Measurements from ENCODE around the gene WASF3.

The WASF3 gene

DNA sequence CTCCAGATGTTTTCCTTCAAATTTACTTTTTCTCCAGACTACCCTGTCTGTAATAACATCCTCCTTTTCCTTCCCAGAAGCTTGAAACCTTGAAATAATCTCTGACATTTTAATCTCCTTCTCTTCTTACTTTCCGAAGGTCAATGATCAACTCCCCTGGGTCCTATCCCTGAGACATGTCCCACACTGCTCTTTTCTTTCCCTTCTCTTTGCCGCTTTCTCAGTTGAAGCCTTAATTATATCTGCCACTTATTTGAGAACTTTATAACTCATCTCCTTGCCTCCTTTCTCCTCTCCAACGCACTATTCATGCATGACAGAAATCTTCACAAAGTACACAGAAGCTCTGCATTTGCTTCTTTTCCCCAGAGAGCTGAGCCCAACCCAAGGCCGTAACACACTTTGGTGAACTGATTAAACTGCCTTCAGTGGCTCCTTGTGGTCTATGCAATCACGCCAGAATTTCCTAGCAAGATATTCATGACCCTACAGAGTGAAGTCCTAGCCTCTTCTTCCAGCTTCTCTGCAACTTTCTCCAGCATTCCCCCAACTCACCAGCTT is 9.2 kb upstream of the WASF3 start:
- no peak for DNase-seq

DNA sequence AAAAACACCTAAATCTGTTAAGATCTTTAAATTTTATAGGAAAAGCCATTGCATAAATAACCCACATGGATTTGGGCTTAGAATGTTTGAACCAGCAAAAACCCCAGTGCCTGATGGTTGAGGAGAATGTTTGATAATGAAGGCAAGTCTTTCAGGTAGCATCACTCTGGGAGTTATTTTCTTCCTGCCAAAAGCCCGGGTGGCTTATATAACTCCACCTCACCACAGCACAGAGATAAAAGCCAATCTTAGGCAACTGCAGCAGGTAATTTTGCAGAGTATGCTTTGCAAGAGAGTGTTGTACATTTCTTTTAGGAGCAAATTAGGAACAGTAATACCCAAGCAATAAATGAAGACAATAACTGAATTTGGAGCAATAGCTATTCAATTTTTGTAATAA is 7.8 kb upstream of the WASF3 start:
- DNase-seq = no peak

DNA sequence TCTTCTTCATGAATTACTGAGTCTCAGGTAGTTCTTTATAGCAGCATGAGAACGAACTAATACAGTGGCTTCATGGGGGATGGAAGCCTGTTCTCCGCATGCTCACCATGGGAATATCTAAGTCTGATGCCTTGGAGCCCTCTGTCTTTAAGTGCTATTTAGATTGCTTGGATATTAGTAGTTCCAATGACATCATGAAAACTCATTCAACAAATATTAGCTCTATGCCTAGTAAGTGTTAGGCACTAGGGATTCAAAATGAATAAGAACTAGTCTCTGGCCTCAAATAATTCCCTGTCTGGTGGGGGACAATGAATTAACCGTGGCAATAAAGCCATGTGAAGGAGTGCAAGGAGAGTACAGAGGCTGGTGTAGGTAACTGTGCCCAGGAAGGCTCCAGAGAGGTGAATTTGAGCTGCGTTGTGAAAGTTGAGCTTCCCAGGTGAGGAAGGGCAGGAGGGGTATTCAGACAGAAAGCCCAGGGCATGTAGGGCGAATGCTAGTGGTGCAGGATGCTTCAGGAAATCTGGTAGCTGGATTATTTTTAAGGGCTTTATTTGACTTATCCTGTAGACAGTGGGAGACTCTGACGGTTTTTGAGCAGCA is 6.1 kb upstream of the WASF3 start:
- no peak for DNase-seq

DNA sequence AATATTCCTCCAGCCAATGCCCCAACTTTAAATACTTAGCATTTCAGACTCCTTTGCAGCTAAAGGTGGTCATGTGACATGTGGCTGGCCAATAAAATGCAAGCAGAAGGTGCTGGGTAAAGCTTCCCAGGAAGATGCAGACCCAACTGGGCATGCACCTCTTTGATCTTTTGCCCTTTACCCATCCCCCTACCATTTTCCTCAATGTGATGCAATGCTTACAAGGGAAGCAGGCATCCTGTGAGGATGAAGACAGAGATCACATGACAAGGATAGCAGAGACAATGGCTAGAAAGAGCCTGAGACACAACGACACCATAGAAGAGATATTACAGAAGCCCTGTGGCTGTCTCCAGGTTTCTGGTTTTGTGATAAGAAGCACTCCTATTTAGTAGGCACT is 2.1 kb upstream of the WASF3 start:
- no peak for DNase-seq

DNA sequence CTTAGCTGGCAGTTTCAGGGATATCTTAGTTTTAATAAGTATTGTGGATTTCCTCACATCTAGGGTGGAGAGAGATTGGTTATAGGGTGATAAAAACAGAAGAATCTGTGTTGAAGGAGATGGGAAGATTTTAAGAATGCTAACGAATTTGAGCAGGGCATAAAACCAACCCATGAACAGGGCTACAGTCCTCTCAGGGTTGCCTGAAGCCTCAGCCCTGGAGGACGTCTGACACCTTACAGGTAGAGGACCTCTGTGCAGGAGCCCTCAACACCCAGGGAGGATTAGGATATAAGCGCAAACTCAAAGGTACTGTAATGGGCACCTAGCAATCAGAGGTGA is 461 bp upstream of the WASF3 start:
- DNase-seq = peak; percentile 9

DNA sequence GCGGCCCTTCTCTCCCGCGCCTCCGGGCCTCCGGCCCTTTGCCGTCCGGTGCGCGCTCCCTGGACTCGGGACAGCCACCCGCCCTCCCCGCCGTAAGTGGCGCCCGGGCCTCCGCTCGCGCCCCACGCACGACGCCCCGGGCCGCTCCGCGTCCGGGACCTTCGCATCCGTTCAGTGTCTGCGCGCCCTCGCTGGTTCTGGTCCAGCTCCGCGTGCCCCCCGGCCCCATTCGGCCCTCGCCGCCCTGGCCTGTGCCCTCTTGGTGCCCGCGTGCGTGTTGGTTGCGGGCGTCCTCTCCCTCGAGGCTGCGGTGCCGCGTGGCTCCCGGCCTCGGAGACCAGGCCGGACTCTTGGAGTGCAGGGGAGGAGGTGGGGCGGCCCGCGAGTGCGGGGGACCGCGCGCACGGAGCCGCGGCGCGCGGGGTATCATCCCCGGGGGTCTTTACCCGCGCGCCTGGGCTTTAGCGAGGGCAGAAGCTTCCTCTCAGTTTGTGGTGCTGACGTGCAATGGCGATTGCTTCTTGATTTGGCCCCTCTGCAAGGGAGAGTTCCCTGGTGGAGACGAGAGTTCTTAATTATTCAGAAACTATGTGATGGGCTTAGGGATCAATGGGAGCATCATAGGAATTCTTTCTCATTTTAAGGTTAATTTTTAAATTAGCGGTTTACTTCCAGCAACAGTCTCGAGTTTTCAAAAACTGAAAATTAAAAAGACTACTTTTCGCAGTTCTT is 757 bp downstream of the WASF3 start:
- no peak for DNase-seq

DNA sequence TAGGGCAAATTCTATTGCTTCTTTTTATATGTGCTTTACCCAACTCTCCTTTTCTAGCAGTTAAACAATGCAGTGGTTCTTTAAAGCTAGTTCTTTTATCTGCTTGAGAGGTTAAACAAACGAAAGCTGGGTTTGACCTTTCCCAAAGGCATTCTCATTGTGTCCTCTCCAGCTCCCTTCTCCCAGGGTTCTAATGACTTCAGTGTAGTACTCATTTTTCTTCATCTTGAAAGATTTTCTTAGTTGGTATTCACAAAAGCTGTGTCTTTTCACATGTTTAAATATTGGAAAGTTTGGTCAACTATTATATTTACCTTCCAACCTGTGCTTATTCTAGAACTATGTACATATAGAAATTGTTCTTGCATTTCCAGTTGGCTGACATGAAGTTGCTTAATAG is 1.5 kb downstream of the WASF3 start:
- DNase-seq = no peak

DNA sequence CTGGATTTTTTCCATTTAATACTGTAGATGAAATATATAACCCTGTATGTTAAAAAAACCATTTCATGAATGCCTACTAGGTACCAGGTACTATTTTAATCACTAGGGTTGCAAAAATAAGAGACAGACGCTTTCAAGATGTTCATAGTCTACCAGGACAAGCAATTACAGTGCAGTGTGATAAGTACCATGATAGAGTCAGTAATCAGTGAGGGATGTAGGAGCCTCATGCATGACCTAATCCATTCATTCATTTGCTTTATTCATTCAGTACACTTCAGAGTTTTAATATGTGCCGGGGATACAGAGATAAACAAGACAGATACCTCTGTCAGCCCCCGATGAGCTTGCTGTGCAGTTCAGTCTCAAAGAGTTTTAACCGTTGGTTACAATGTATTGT is 3.0 kb downstream of the WASF3 start:
- no peak for DNase-seq

DNA sequence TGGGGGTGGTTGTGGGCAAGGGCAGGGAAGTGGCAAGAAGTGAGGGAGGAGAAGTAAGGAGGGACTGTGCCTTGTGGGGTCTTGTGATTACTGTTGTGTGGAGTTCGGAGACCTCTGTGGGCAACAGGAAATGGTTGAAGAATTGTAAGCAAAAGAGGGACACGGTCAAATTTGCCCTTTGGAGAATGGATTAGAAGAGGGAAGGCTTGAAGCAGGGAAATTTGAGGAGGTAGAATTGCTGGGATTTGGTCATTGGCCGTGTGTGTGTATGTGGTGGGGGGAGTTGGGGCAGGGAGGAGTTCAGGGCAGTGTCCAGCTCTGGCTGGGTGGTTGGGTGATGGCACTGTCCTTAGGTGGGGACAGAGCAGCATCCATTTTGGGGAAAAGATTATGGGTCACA is 3.6 kb downstream of the WASF3 start:
- no peak for DNase-seq

DNA sequence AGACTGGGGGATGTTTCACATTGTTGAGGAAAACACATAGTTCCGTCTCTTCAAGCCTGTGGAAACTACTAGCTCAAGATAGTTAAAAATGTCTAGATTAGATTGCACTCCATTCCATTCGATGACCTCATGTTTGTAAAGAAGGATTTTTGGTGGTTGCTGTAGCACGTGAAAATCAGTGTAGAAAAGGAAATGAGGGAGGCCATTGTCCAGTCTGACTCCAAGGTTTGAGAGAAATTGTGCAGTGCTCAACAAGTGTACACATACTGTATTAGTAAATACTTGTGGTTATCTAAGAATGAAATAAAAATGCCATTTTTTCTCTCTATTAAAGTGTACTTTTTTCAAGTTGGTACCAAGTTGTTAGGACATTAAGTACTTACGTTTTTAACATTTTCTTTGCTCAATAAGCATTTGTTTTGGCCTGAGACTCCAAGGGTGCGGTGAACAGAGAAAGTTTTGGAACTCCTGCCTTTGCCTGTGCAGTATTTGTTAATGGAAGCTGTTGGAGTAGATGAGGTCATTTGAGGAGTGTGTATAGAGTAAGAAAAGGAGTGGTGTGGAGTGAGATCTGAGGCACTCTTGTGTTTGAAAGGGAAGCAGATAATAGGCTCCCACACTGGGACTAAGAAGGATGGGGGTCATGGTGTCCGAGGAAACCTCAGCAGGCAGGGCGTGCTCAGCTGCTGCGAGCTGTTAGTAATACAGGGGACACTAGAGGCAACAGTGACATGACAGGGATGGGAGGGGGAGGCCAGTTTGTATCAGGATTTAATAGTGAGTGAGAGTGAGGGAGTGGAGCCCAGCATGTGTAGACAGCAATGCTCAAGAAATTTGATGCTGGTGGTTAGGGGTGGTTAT is 4.4 kb downstream of the WASF3 start:
- DNase-seq = no peak

DNA sequence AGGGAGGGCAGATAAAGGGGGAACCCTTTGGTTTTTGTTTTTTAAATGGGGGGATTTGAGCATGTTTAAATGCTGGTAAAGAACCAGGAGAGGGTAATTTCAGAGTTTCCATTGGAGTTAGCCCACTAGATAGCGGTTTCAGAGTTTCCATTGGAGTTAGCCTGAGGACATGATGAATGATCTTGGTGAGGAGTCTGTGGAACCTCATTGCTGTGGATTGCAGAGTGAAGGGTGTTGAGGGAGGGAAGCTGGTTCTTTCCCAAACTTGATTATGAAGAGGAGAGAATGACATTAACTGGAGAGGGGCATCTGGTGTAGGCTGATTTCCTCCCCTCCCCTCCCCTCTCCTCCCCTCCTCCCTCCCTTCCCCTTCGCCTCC is 5.0 kb downstream of the WASF3 start:
- DNase-seq = no peak

DNA sequence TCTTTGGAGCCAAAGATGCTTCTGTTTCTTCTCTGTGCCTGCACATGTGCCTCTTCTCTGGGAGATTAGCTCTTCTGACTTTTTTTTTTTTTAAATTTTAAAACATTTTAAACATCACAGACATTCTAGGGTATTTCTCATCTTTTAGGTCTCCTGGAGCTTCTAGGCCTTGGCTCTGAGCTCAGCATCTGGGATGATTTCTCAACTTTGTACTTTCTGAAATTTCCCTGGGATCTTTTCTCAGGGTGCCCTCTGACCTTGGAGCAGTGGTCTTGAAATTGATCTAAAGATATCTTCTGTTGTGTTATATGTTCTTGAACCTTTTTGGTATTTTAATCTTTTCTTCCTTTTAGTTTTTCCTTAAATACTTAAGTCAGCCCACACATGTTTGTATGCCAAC is 6.2 kb downstream of the WASF3 start:
- DNase-seq = no peak

DNA sequence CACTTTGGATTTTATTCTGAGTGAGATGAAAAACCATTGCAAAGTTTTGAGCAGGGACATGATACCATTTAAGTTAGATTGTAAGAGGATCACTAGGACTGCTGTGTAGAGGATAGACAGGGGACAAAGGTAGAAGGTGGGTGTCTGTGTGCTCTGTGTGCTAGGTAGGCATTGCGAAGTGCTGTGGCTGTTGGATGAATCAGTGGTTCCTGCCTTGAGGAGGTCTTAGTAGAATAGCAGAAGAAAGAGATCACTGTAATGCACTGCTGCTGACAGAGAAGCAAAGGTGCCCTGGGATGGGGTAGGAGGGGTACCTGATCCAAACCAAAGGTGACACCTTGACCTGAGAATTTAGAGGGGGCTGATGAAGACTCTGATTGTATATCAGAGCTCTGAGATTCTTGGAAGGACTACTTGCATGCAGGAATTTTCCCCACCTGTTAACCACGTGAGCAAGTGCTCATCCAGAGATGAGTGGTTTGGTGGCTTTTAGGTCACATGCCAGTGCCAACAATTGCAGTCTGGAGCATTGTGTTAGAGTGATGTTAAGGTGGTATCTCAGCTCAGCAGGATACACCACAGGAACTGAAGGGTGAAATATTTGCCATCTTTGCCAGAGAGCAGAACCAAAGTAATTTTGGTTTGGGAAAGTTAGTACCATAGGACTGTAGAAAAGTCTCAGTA is 10.8 kb downstream of the WASF3 start:
- no peak for DNase-seq

DNA sequence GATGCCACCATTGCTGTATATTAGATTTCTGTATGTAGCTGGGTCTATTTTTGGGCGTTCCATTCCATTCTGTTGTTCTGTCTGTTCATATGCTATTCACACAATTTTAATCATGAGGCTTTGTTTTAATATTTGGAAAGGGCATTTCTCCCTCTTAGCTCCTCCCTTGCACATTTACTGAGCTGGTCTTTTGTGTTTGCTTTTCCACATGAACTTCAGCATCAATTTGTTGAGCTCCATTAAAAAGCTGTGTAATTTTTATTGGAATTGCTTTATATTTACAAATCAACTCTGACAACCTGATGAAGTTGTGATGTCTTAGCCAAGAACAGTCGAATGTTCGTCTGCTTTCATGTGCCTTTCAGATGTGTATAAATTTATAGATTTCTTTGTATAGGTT is 14.0 kb downstream of the WASF3 start:
- DNase-seq = no peak

DNA sequence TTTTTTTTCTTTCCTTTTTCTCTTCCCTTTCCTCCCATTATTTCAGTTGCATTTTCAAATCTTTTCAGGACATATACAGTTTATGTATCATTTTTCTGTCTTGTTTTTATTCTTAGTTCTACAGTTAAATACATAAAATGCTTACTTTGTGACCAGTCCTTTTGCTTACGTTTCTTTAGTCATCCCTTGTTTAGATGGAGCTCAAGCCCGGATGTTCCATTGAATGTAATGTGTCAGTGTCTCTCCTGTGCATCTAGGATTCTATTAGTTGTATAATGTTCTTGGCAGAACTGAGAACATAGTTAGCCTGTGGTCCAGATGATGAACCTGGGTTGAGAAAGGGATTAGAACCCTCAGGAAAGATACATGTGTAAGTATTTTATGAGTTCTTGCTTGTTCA is 17.8 kb downstream of the WASF3 start:
- no peak for DNase-seq

DNA sequence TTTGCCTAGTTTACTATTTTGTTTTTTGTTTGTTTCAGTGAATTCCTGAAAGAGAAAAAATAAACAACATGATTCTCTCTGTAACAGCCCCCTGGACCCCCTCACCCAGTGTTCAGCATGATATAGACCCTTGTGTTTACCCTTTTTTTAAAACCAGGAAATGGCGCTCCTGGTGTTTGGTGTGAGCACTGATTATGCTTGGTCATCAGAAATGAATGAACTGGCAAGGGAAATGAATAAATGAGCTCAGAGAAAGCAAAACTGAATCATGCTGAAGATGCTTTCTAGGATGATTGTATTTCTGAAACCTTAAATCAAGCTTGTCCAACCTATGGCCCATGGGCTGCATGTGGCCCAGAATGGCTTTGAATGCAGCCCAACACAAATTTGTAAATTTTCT is 22.1 kb downstream of the WASF3 start:
- no peak for DNase-seq

DNA sequence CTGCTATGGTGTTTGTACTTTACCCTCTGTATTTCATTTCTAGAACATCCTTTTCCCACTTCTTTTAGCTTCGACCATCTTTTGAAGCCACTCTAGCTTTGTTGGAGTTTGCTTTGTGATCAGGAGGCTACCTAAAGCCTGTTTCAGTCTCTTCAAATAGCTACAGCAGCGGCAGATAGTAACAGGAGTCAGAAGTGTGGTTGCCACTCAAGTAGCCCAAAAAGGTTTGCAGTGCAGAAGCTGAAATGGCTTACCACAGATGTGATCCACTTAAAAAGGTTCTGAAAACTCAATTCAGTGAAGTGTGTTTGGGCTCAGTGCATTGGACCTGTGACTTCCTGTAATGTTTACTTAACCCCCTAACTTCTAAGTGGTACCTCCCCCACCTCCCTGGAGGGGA is 26.2 kb downstream of the WASF3 start:
- no peak for DNase-seq

DNA sequence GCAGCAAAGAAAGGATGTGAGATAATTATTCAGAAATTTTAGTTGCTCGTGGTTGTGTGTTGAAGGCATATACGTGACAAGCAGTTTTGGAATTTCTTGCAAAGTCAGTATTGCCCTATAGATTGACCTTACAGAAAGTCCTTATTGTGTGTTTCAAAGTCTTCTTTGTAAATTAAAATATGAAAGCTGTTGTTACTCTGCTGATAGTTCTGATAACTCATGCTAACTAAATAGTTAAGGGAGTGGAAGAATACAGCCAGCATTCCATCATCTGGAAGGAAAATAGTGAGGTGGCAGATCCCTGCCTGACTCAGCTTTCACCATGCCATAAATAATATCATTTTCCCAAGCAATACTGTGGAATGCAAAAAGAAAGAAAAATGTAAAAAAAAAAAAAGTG is 27.2 kb downstream of the WASF3 start:
- DNase-seq = no peak

DNA sequence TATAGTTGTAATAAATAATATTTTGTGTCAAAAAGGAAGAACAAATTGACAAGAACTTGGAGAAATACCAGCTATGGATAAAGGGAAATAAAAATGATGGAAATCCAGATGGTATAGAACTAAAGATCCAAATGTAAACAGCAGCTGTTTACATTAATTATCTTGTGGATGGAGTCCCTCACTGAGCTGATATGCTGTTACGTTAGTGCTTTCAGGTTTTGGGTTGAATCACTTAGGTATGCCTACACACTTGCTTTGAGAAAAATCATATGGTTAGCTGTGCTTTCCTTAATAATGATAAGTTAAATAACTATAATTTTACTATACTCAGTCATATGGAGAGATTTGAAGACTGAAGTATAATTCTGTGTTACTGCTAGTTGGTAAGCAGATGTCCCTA is 27.7 kb downstream of the WASF3 start:
- DNase-seq = no peak

DNA sequence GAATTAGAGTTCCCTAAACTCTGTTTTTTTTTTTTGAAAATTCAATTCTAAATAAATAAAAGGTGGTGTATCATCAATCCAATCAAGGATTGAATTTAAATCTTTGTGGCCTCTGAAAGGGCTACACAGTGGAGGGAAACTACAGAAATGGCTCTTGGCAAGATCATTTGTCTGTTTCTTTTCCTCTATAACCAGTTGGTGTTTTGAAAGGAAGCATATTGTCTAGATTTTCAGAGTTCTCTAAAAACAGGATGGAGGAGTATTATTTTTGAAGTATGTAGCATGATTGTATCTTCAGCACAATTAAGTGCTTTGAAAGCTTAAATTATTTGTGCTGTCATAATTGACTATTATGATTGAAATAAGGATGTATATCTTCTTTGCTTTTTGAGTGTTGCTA is 29.8 kb downstream of the WASF3 start:
- no peak for DNase-seq

DNA sequence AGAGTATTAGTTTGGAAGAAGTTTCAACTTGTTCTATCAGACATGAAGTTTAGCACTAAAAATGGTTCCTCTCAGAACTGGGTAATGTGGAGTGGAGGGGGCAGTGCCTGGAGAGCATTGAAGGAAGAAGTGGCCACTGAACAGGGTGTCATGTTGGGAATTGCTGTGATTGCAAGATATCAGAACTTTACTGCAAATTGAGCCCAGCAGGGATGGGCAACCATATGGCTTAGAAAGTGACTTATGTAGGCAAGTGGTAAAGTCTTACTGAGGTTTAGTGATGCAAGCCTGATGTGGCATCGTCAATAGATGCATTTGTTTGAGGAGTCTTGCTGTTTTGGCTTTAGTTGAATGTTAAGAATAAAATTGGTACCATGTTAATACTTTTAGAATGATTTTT is 31.7 kb downstream of the WASF3 start:
- no peak for DNase-seq

DNA sequence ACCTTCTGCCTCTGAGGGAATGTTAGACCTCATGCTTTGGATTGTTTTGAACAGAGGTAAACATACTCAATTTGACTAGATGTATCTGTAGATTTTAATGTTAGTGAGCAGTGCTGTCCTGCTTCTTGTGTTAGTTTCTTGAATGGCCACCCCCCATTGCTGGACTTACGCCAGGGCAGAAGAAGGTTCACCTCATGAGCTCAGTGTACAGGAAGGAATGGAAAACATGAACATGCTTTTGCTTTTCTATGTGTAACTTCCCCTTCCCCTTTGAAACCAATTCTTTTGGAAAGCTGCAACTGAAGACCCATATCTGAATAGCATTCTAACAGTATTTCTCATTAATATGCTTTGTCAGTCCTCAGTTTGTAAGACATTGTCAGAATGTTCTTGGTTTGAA is 32.3 kb downstream of the WASF3 start:
- no peak for DNase-seq

DNA sequence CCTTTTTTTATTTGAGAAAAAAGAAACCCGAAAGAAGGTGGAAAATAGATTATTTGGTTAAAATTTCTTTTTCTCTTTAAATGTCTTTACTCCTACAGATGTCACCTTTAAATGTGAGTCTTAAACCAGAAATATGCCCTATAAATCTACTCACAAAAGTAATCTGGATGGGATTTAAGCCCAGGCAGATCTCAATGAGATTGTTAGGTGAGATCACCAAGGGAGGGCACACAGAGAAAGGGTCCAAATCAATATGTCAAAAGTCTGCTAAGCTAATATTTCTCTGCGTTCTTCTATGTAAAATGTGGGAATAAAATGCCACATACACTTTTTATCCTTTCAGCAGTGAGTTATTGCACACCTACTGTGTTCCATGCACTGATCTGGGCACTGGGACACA is 32.9 kb downstream of the WASF3 start:
- DNase-seq = no peak

DNA sequence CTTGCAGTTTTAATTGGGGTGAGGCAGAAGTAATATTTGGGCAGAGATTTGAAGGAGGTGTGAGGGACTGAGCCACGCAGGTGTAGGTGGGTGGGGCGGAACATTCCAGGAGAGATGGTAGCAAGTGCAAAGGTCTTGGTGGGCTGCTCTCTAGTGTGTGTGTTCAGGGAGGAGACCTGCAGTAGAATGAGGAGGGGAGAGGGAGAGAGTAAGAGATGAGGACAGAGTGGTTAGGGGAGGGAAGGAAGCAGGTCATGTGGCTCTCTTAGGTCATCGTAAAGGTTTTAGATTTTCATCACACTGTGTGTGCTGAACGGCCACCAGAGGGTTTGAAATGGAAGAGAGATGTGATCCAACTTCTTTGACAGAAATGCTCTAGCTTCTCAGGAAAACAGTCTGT is 33.5 kb downstream of the WASF3 start:
- DNase-seq = no peak

Data from hematopoietic multipotent progenitor cell treated with erythropoietin and hydrocortisone succinate and interleukin-3 and kit ligand, for 6 days (in vitro differentiated cells).